SKM-1 treated with dmso at 0.1 percent for 144 hours (cell line): ENCODE measurements around the gene CHST9.

Source experiments
- DNase-seq: peaks from one replicate; lab custom pipeline; 2025; ENCODE audit not compliant: unreplicated experiment; lab: John Stamatoyannopoulos, UW

Gene CHST9

DNA sequence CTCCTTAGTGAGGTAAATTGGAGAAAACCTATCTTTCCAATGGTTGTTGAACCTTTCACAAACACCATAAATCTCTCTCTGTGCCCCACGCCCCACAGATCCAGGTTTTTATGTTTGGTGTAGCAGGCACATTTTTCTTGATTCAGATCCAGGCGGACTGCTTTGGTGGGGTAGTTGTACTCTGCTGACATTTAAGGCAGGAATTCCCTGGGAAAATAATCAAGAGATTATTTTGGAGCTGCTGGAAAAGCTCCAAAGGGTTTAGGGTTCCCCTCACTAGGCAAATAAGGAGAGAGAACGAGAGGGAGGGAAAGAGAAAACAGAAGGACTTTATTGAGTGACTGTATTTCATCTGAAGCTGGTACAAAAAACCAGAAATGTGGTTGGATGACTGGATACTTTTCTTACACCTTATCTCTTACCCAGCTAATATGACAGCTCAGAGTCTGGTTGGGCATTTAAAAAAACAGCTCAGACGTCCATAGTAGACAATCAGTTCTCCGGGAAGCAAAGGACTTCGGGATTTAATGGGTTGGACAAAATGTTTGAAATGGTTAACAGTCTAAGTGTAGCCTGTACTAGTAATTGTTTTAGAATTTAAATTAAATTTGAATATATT is 316.0 kb downstream of the CHST9 start:
- DNase-seq: no peak

DNA sequence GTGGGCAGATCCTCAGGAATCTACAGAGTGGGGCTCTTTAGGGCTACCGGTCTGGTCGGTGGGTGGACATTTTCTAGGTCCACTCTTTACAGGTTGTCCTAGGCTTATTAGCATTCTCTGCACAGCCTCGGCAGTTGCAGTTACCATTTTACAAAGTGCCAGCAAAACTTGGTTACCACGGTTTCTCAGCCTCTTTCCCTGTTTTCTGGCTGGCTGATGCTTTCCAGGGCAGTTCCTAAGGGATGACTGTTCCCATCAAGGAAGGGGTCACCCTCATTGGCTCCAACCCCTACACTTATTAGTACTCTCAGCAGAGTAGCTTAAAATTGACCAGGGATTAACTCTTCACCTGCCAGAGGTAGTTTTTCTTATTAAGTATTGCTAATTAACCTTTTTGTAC is 317.6 kb downstream of the CHST9 start:
- no peak for DNase-seq

GRCh38 chr18:26865557-26865956 is 319.6 kb downstream of the CHST9 start, which contains the start of gene AQP4:
Gene AQP4 (minus strand): TSS chr18:26865707. CDS start chr18:26865689, 18 bp downstream.
- no peak for DNase-seq

DNA sequence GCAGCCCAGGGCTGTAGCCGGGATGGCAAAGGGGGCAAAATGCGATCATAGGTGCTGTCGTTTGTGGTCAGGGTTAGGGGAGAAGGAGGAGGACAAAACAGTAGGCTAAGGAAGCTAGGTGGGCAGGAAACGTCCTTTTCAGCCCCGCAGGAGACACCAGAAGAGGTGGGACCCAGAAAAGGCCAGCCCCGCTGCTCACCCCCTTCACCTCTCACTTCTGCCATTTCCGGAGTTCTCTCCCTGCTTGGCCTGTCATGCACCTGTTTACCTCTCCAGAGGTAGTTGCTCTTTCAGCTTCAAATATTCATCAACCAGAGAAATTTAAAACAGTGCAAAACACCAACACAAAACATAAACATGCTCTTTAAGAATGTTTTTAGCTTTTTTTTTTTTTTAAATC is 320.4 kb downstream of the CHST9 start:
- no peak for DNase-seq

- no peak for DNase-seq
Measured at GRCh38 chr18:26863921-26864497, 321.1 kb downstream of the CHST9 start.

GRCh38 chr18:26863122-26863879 is 321.8 kb downstream of the CHST9 start:
- no peak for DNase-seq

GRCh38 chr18:26862084-26862483 is 323.0 kb downstream of the CHST9 start:
- DNase-seq: no peak
